LoVo (cell line): ENCODE results near the gene UGGT2.
A peak's percentile ranks its signal among the peaks of the same experiment; 100 is the strongest.
"Not testable (repeated sequence)": the region's sequence is repeated elsewhere in the genome, so short reads cannot be mapped to it uniquely, and the experiment has no call there.

ENCODE experiments used
- DNase-seq: peaks from one replicate; pipeline ENCODE4 v3.0.0-alpha.2; 2016; ENCODE audit warnings: low spot score

Gene UGGT2

DNA sequence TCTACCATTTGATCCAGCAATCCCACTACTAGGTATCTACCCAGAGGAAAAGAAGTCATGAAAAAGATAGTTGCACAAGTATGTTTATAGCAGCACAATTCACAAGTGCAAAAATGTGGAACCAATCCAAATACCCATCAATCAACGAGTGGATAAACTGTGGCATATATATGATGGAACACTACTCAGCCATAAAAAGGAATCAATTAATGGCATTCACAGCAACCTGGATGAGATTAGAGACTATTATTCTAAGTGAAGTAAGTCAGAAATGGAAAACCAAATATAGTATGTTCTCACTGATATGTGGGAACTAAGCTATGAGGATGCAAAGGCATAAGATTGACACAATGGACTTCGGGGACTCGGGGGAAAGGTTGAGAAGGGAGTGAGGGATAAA lies 1.3 kb downstream of the UGGT2 start:
- not testable (repeated sequence) for DNase-seq

- not testable (repeated sequence) for DNase-seq
Observed at GRCh38 chr13:96051491-96051890, 1.7 kb downstream of the UGGT2 start.

GRCh38 chr13:96050955-96051354 lies 2.2 kb downstream of the UGGT2 start:
- not testable (repeated sequence) for DNase-seq

GRCh38 chr13:96046449-96047126 lies 6.6 kb downstream of the UGGT2 start:
- not testable (repeated sequence) for DNase-seq

DNA sequence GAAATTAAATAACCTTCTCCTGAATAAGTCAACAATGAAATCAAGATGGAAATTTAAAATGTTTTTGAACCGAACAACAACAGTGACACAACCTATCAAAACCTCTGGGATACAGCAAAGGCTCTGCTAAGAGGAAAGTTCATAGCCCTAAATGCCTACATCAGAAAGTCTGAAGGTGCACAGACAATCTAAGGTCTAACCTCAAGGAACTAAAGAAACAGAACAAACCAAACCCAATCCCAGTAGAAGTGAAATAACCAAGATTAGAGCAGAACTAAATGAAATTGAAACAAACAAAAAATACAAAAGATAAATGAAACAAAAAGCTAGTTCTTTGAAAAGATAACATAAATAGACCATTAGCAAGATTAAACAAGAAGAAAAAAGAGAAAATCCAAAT lies 9.0 kb downstream of the UGGT2 start:
- DNase-seq = no peak

DNA sequence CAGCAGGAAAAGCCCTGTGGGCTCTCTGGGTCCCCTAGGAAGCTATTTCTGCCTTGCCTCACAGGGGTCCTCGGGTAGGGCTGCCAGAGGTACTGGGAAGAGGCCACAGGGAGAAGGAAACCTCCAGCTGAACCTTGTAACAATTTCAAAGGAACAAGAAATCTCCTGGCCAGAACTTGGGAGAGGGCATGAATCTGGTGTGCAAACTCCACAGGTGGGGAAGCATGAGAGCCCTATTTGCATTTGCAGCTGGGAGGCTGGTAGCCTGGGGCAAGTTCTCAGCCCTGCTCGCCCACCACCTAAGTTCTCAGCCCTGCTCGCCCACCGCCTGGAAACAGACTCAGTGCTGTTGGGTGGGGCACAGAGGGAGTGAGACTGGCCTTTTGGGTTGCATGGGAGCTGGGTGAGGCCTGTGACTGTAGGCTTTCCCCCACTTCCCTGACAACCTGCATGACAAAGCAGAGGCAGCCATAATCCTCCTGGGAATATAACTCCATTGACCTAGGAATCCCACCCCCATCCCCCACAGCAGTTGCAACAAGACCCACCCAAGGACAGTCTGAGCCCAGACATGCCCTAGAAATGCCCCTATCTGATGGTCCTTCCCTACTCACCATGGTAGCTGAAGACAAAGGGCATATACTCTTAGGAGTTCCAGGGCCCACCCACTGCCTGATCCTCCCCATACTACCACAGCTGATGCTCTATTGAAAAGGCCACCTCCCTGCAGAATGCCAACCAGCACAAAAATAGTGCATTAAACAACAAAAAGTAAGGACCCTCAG lies 11.7 kb downstream of the UGGT2 start:
- DNase-seq = no peak

DNA sequence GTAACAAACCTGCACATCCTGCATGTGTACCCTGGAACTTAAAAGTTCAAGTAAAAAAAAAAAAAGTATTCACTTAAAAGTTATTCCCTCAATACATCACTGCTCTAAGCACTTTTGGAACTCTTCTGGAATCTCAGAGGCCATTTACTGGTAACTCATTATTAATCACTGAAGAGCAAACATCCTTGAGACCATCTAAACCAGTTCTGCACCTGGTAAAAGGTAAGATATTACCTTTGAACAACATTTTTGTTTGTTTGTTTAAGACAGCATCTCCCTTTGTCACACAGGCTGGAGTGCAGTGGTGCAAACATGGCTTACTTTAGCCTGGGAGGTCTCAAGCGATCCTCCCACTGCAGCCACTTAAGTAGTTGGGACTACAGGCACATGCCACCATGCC lies 16.7 kb downstream of the UGGT2 start:
- no peak for DNase-seq

- DNase-seq = no peak
Observed at GRCh38 chr13:96034662-96035061, 18.5 kb downstream of the UGGT2 start.

- DNase-seq = no peak
Observed at GRCh38 chr13:96033220-96034015, 19.8 kb downstream of the UGGT2 start.

DNA sequence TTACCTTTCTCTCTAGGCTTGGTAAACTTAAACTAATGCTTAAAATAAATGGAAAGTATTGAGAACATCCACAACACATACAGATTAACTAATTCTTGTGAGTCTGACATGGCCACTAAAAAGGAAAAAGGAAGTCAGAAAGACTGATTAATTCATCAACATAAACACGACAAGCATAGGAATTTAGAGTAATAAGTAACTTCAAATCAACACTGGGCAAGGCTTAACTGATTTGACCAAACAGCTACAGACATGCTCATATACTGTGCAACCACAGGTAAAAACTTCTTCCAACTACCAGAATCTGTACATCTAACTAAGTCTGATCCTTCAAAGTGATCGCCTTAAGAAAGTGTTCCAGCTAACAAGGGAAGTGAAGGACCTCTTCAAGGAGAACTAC lies 20.5 kb downstream of the UGGT2 start:
- DNase-seq = no peak

- DNase-seq = no peak
Observed at GRCh38 chr13:96029002-96029401, 24.2 kb downstream of the UGGT2 start.

GRCh38 chr13:96027496-96027895 lies 25.7 kb downstream of the UGGT2 start:
- DNase-seq = no peak

DNA sequence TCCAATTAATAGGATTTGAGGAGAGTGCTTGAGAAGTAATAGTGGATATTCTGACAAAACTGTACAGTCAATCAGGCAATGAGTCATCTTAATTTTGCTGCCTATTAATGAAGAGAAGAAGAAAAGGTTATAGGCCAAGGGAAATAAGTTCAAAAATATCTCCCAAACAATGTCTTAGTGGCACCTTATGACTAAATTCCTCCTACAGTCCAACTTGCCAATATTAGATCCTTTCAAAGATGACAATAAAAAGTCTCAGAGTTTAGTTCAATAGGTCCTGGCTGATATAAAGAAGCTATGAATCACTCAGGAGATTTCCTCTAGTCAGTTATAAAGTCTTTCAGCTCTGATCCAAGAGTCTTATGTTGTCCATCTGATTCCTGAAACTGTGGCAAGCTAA lies 27.9 kb downstream of the UGGT2 start:
- DNase-seq = no peak

- DNase-seq = no peak
Observed at GRCh38 chr13:96020931-96021330, 32.3 kb downstream of the UGGT2 start.

DNA sequence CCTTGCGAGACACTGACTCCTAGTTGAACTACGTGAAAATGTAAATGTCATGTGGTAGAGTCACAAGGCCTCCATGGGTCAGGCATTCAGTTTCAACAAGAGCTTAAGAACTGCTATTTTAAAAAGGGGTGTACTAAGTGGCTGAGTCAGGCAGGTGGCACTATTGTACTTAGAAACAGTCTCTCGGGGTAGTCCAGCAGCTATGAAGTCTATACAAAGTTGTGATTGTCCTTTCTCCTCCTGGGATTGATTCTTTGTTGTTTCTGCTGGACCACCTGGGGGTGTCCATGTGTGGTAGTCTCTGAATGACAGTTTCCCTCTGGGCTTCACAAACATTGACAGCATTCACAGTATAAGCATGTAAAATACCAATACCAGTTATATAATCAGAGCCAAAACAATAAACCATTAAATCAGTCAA lies 33.0 kb downstream of the UGGT2 start:
- DNase-seq = peak; percentile 37

GRCh38 chr13:96018135-96018534 lies 35.1 kb downstream of the UGGT2 start:
- no peak for DNase-seq

DNA sequence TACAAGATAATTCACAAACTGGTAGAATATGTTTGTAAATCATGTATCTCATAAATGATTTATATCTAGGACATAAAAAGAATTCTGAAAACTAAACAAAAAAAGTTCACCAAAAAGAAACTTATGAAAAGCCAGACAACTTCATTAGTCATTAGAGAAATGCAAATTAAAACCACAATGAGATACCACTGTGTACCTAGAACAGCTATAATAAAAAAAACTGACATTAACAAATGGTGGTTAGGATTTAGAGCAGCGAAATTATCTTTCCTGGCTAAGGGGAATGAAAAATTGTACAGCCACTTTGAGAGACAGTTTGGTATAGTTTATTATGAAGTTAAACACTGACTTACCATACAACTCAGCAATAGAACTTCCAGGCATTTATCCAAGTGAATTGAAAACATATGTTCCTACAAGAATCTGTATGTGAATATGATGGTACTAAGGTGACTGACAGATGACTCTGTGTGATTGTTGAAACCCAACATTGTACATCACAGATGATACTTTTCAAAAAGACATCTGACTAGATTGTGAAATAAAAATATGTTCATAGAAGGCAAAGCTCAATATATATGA lies 41.8 kb downstream of the UGGT2 start:
- no peak for DNase-seq

GRCh38 chr13:96003304-96003703 lies 49.9 kb downstream of the UGGT2 start:
- no peak for DNase-seq

- no peak for DNase-seq
Observed at GRCh38 chr13:96002322-96003131, 50.7 kb downstream of the UGGT2 start.

GRCh38 chr13:96000069-96000468 lies 53.1 kb downstream of the UGGT2 start:
- DNase-seq = no peak

- DNase-seq = no peak
Observed at GRCh38 chr13:95987841-95988240, 65.4 kb downstream of the UGGT2 start.

DNA sequence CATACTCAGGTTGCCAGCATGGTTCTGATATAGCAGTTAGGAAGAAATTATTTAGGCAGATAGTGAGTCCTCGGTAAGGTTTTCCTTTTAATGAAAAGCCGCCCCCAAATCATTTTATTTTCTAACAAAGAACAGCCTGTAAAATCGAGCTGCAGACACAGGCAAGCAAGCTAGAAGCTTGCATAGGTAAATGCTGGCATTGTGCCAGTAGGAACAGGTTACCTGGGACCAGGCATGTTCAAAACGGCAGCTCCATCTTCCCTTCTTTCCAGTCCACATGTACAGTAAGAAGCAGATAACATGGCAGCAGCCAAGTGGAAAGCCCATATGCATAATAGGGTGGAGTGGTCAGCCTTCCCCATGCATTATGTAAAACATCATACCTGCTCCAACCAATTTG lies 71.1 kb downstream of the UGGT2 start:
- DNase-seq = no peak
